Endometrial microvascular endothelial cells (primary cell): ENCODE measurements around the gene PCK1. TPM values are rescaled to one million over a fixed set of nuclear protein-coding genes. Genes with fewer than 3 reads are reported as not detected.
"Not testable (repeated sequence)": the region's sequence is repeated elsewhere in the genome, so short reads cannot be mapped to it uniquely, and the experiment has no call there.

Experiments
- in situ Hi-C: cut with HindIII; loops from 2 replicates; pipeline ENCODE4 v1.10.0; 2017; ENCODE audit warnings: low sequenced_read_pairs, low pct_unique_long_range_greater_than_20kb; ENCODE audit errors: inconsistent ontology term
- total RNA-seq: library from RNA; depleted of rRNA; stranded (reverse); fragments of >200 nt; gene quantifications from one replicate; pipeline ENCODE4 v1.2.3, GENCODE V29; 2015; ENCODE audit errors: inconsistent ontology term

PCK1 gene
- not detected for total RNA-seq

DNA sequence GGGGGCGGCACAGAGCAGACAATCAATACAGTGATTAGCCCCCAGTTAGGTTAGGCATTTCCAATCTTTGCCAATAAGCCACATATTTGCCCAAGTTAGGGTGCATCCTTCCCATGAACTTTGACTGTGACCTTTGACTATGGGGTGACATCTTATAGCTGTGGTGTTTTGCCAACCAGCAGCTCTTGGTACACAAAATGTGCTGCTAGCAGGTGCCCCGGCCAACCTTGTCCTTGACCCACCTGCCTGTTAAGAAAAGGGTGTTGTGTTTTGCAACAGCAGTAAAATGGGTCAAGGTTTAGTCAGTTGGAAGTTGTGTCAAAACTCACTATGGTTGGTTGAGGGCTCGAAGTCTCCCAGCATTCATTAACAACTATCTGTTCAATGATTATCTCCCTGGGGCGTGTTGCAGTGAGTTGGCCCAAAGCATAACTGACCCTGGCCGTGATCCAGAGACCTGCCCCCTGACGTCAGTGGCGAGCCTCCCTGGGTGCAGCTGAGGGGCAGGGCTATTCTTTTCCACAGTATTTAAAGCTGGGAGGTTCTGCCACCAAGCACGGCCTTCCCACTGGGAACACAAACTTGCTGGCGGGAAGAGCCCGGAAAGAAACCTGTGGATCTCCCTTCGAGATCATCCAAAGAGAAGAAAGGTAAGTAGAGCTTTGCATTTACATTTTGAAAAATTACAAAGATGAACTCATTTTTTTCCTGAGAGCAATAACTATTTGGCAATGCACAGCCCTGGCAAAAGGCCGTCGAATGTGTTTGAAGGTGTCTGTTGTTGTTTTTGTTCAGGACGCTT, at the start of gene PCK1:
PCK1 (plus strand) TSS at position 557 of the 802 bp plus-strand sequence. CDS start 302 bp downstream, outside the sequence.
- in situ Hi-C loops = no loop called here

DNA sequence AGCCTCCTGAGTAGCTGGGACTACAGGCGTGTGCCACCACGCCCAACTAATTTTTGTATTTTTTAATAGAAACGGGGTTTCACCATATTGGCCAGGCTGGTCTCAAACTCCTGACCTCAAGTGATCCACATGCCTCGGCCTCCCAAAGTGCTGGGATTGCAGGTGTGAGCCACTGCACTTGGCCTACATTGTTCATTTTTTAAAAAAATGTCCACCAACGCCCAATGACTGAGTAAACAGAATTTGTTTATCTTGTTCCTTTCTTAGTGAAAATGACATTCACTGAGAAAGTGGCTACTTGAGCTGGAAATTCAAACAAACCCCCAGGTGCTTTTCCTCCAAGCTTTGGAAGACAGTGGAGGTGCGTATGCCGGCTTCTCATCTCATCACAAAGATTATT, 49.2 kb upstream of the PCK1 start:
- in situ Hi-C loops = not testable (repeated sequence)

DNA sequence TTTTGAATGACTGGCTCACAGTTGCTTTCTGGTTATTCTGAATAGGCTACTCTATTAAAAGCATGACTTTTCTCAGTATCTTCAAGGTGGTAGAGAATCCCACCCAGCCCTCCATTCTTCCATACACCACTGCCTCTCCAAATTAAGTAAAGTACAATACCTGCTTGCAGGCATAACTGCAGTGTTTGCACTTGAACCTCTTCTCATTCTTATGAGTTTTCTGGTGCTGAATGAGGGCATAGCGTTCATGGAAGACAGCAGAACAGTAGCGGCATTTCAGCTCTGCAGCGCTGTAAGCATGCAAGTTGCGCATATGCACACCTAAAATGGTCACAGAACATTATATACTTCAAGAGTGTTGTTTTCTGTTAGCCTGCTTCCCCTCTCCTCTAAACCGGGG, 48.5 kb upstream of the PCK1 start:
- in situ Hi-C loops = no loop called here

DNA sequence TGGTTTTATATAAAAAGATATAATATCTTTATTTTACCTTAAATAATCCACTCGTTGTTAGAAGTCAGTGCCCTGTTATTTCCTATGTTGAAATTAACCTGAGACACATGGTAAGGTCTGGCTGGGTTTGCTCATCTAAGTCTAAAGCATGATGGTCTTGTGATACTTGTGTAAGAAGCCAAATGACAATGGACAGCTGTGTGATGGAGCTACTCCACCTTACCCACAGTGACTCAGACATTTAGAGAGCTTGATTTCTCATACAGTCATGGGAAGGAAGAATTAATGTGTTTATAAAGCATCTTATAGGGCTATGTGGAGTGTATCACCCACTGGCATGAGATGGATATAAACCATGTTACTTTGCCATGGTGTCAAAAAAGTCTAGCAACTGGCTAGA, 47.7 kb upstream of the PCK1 start:
- in situ Hi-C loops = no loop called here

DNA sequence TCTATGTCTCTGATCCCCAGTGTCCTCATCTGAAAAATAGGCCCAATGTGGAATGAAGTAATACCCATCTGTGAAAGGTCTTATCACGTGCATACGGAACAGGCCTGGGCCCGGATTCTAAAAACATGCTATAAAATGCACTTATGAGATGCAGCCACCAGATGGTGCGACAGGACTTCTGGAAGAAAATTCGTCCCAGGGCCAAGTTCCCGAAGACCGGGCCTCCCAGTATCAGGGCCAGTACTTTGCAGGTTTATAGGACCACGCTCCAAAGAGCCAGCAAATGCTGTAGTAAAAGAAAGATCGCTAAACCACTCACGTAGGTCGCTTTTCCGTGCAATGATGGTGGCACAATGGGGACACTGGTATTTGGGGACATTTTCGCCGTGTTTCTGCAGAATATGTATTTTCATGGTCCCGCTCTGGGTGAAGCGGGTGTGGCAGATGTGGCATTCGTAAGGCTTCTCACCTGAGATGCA, 46.6 kb upstream of the PCK1 start:
- in situ Hi-C loops = no loop called here

DNA sequence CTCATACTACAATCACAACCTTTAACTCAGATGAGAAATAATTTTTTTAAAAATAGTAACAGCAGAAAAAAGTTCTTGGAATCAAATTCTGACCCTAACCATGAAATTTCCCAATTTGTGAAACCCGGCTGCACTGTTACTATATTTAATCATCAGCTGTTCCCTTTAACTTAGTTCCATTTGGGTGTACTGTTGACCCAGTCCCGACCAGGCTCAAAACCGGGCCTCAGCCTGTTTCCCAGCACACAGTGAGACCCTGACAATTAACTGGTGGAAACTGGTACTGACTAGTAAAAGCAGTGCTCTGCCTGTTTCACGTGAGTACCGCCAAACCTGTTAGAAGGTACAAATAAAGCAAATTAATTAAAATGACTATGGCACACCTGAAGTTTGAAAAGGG, 43.0 kb upstream of the PCK1 start:
- in situ Hi-C loops = no loop called here

DNA sequence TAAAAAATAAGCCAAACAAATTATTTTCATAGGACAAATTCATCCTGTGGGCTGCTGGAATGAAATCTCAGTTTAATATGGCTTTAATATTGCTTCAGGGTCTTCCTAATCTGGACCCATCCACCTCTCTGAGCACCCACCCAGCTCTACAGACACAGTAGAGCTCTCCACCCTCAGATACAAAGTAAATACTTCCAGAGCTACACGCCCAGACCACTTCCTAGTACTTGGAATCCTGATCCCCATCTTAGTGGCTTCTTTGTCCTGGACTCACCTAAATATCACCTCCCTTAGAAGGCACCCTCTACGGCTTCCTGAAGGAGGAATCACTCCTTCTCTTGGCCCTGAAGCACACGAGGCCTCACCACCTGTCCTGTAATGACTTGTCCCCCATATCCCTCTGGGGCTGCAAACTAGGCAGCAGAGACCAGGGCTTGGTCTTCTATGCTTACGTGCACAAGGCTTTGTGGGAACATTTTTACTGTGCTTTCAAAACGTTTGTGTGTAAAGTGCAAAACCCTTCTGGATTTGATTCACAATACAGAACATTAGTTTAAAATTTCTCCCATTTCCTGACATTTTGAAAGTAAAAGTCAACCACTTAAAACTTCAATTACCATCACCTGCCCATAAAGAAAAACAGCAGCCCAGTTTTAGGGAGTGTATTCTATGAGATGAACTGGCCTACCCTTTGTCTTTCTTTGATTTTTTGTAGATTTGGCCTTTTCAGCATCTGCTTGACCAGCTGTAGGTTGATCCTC, 38.4 kb upstream of the PCK1 start:
- in situ Hi-C loops = no loop called here

DNA sequence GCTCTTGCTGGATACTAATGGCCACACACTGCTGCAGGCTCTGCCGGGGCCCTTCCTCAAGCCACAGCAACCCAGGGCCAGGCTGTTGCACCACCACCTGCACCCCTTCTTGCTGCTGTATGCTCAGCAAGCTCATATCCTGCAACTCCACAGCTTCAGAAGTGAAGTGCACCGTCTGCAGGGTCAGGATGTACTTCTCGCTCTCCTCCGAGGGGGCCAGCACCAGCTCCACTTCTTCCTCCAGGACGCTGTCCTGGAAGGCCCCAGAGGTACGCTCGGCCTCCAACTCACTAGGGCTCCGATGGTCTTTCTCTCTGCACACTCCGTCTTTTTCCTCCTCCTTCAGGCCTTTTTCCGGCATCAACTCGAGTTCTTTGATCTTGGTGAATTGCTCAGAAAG, 37.1 kb upstream of the PCK1 start:
- in situ Hi-C loops = no loop called here

DNA sequence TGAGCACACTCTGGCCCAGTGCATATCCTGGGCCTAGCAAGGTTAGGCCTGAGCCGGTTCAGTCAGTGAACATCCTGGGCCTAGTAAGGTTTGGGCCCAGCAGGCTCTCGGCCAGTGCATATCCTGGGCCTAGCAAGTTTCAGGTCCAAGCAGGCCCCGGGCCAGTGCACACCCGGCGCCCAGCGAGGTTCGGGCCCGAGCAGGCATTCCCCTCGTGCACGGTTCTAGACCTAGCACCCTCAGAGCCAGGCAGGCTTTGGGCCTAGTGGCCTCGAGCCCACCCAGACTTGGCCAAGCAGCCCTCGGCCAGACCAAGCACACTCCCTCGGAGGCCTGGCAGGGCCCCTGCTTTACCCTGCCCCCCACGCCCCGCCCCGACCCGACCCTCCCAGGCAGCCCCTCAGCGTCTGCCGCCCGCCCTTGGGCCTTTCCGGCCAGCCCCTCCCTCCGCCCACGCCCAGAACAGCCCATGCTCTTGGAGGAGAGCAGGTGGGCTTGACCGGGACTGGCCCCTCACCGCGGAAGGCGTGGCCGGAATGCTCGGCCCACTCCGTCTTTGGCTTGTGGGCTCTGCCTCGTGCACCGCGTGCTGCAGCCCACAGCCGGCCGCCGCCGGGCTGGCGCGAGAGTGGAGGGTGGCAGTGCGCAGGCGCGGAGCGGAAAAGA, 36.3 kb upstream of the PCK1 start, which contains the start of gene CTCFL:
CTCFL (minus strand) TSS at position 630 of the 666 bp plus-strand sequence. CDS start 935 bp downstream, outside the sequence.
- in situ Hi-C loops = no loop called here

DNA sequence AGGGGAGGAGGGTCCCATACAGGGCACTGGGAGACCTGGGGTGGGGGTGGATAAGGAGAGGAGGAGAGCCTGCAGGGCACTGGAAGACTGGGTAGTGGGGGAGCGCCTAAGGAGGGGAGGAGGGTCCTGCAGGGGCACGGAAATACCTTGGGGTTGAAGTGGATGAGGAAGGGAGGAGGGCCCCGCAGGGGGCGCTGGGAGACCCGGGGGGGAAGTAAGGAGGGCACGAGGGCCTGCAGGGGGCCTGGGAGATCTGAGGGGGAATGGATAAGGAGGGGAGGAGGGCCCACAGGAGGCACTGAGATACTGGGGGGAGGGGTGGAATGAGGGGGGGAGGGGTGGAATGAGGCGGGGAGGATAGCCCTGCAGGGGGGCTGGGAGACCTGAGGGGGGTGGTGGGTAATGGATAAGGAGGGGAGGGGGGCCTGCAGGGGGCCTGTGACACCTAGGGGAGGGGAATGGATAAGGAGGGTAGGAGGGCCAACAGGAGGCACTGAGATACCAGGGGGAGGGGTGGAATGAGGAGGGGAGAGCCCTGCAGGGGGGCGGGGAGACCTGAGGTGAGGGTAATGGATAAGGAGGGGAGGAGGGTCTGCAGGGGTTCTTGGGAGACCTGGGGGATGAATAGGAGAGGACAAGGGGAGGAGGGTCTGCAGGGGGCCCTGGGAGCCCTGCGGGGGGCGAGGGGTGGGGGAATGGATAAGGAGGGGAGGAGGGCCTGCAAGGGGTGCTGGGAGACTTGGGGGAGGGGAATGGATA, 35.4 kb upstream of the PCK1 start:
- in situ Hi-C loops = no loop called here

DNA sequence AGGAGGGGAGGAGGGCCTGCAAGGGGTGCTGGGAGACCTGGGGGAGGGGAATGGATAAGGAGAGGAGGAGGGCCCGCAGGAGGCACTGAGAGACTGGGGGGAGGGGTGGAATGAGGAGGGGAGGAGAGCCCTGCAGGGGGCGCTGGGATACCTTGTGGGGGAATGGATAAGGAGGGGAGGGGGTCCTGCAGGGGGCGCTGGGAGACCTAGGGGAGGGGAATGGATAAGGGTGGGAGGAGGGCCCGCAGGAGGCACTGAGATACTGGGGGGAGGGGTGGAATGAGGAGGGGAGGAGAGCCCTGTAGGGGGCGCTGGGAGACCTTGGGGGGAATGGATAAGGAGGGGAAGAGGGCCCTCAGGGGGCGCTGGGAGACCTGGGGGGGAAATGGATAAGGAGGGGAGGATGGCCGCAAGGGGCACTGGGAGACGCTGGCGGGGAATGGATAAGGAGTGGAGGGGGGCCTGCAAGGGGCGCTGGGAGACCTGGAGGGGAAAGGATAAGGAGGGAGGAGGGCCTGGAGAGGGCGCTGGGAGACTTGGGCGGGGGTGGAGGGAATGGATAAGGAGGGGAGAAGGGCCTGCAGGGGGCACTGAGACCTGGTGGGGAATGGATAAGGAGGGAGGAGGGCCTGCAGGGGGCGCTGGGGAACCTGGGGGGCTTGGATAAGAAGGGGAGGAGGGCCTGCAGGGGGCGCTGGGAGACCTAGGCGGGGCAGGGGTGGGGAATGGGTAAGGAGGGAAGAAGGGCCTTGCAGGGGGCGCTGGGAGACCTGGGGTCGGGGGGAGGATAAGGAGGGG, 34.6 kb upstream of the PCK1 start:
- in situ Hi-C loops = no loop called here

DNA sequence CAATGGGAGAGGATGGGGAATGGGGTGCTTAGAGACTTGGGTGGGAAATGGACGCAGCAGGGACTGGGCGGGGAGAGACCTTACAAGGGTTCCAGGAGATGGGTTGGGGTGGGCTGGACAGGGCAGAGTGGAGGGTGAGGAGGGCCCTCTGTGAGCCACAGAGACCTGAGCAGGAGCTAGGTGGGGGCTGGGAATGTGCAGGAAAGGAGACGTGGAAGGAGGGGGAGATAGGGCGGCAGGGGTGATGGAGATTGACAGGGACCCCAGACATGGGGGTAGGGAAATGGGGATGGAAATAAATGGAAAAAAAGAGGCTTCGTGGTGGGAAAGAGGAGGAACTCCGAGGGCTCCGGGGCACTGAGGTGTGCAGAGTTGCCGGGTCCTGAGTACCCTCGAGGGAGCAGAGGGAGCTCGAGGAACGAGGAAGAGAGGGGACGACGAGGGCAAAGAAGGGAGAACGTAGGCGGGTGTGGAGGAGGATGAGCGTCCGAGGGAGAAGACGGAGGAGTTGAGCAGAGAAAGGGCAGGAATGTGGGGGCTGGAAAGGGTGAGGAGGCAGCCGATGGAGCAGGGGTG, 33.9 kb upstream of the PCK1 start:
- in situ Hi-C loops = no loop called here

DNA sequence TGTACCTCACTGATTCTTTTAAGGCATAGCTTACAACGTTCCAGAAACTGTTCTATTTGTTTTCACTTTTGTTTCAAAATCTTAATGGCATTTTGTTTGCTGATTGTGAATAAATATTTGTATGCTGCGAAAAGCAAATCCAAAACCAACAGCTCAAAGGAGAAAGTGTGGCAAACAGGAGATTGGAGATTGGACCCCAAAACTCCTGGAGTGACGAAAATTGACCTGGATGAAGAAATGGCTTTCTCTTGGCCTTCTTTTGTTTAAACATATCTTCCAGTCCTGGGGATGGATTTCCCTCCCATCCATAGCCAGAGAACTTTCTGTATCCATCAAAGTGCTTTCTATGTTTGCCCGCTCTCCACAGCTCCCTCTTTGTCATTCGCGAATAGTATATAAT, 33.2 kb upstream of the PCK1 start:
- in situ Hi-C loops = no loop called here

DNA sequence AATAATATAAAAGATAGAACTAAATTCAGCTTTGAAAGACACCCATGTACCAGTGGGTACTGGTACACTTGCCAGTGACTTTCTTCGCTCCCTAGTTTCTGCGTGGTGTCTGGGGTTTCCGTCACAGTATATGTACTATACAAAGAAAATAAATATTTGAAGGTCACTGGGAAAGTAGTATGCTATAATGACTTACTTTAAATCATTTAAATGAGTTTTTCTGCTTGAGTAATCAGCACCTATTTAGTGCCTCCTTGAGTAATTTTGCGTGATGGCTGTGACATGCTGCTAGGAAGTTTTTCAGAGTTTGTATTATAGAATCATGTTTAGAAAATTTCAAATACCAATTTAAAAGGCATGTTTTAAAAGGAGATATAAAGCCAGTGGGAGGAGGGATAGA, 32.8 kb upstream of the PCK1 start:
- in situ Hi-C loops = no loop called here

DNA sequence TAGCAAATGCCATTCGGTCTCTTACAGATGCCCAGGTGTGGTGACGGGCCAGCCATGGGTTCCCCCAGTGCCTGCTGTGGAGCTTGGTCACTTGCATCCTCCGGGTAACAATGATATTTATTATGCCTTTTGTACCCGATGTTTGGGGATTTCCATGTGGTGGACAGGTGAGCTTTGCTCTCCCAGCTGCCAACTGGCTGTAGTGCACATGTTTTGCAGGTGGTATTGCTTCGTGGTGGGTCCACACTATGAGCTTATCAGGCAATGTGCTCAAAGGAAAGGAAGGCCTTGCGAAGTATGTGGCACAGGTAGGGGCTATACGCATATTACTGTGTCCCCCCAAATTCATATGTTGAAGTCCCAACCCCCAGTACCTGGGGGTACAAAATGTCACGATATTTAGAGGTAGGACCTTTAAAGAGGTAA, 31.7 kb upstream of the PCK1 start:
- in situ Hi-C loops = no loop called here

DNA sequence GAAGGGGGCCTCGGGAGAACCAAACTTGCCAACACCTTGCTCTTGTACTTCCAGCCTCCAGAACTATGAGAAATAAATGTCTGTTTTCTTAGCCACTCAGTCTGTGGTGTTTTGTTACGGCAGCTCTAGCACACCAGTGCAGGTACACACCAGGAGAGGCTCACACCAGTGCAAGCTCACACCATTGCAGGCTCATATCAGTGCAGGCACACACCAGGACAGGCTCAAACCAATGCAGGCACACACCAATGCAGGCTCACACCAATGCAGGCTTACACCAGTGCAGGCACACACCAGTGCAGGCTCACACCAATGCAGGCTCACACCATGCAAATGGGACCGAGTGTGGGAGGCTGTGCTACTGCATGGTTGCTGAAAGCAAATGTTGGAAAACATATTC, 31.1 kb upstream of the PCK1 start:
- in situ Hi-C loops = no loop called here

DNA sequence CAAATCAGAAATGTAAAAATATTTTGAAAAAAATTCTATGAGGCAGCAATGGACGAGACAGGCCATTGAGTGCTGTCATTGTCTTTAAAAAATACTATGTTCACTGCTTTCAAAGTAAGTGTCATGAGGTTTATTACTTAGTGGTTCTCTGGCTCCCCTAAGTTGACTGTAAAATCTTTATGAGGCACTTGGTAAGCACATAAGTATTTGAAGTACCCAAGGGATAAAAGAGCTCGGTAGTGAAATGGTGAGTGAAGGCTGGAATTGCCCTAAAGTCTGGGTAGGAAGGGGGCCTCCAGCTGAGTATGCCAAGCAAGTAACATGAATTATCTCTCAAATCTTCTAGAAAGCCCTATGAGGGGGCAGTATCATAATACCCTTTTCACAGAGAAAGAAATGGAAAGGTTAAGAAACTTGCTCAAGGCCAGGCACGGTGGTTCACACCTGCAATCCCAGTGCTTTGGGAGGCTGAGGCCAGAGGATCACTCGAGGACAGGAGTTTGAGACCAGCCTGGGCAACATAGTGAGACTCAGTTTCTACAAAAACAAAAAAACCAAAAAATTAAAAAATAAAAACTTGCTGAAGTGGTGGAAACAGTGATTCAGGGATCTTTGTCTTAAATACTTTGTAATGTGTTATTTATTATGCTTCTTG, 30.5 kb upstream of the PCK1 start:
- in situ Hi-C loops = no loop called here
